Activated naive CD8-positive, alpha-beta T cell treated with anti-CD3 and anti-CD28 coated beads for 36 hours (primary cell): ENCODE measurements around the gene SMG6. TPM values are rescaled to one million over a fixed set of nuclear protein-coding genes. Genes with fewer than 3 reads are reported as not detected.

ENCODE experiments used
- DNase-seq: peaks from one replicate; pipeline ENCODE4 v3.0.0; 2021
- H3K27ac Mint-ChIP-seq: one replicate; pipeline ENCODE4 v1.8.0; 2022; ENCODE audit warnings: mild to moderate bottlenecking, moderate library complexity, mixed read lengths
- H3K27me3 Mint-ChIP-seq: one replicate; pipeline ENCODE4 v1.8.0; 2022; ENCODE audit warnings: mild to moderate bottlenecking, mixed read lengths
- H3K36me3 Mint-ChIP-seq: one replicate; pipeline ENCODE4 v1.8.0; 2021; ENCODE audit warnings: mild to moderate bottlenecking, mixed read lengths
- H3K4me1 Mint-ChIP-seq: one replicate; pipeline ENCODE4 v1.8.0; 2021; ENCODE audit warnings: mixed read lengths
- H3K4me3 Mint-ChIP-seq: one replicate; pipeline ENCODE4 v1.8.0; 2022; ENCODE audit warnings: mild to moderate bottlenecking, moderate library complexity, mixed read lengths
- H3K9me3 Mint-ChIP-seq: one replicate; pipeline ENCODE4 v1.8.0; 2022; ENCODE audit warnings: mixed read lengths
- total RNA-seq, 2 experiments: library from RNA; stranded (reverse); gene quantifications; one replicate each; pipeline ENCODE4 v1.2.3, GENCODE V29; 2021

The SMG6 gene
- total RNA-seq, 2 experiments from 2014 or later, result 48.7 to 51.8 TPM

- peak overlapping the region; percentile 82 for H3K27ac Mint-ChIP-seq
- peak; percentile 62 for DNase-seq
- H3K36me3 Mint-ChIP-seq, result peaks cover 22% of the 10 kb centered on the region
- peaks cover 28% of the 10 kb centered on the region for H3K4me1 Mint-ChIP-seq
- H3K9me3 Mint-ChIP-seq, result no peaks in the 10 kb centered on the region
- peak overlapping the region; percentile 84 for H3K4me3 Mint-ChIP-seq
- peaks cover 16% of the 10 kb centered on the region for H3K27me3 Mint-ChIP-seq
Observed at GRCh38 chr17:2056206-2057174, 247.1 kb downstream of the SMG6 start.

GRCh38 chr17:2055292-2056205 is 248.0 kb downstream of the SMG6 start:
- Mint-ChIP-seq H3K36me3 (peaks cover 19% of the 10 kb centered on the region), H3K27me3 (peaks cover 17% of the 10 kb centered on the region), H3K27ac (no peak overlapping the region), H3K9me3 (no peaks in the 10 kb centered on the region), H3K4me1 (peaks cover 23% of the 10 kb centered on the region), H3K4me3 (peak overlapping the region; percentile 84)
- DNase-seq, result peak; percentile 60

- H3K4me1 Mint-ChIP-seq, result peaks cover 17% of the 10 kb centered on the region
- H3K36me3 Mint-ChIP-seq, result peaks cover 10% of the 10 kb centered on the region
- peak within 1 kb of the TSS; percentile 78 for H3K4me3 Mint-ChIP-seq
- no peaks in the 10 kb centered on the region for H3K9me3 Mint-ChIP-seq
- peak within 1 kb of the TSS; percentile 77 for H3K27ac Mint-ChIP-seq
- peaks cover 17% of the 10 kb centered on the region for H3K27me3 Mint-ChIP-seq
- peak; percentile 90 for DNase-seq
Observed at GRCh38 chr17:2054512-2055291, 248.9 kb downstream of the SMG6 start, which contains the start of gene HIC1. Gene HIC1 (plus strand): TSS chr17:2055103. CDS start chr17:2056691, 1,588 bp downstream.

GRCh38 chr17:2054262-2054511 is 249.4 kb downstream of the SMG6 start:
- Mint-ChIP-seq H3K4me1 (peaks cover 15% of the 10 kb centered on the region), H3K4me3 (peak overlapping the region; percentile 78), H3K27me3 (peaks cover 17% of the 10 kb centered on the region), H3K36me3 (peaks cover 6% of the 10 kb centered on the region), H3K9me3 (no peaks in the 10 kb centered on the region), H3K27ac (peak overlapping the region; percentile 77)
- no peak for DNase-seq

- peak overlapping the region; percentile 77 for H3K27ac Mint-ChIP-seq
- peaks cover 22% of the 10 kb centered on the region for H3K27me3 Mint-ChIP-seq
- peaks cover 20% of the 10 kb centered on the region for H3K4me1 Mint-ChIP-seq
- peaks cover 6% of the 10 kb centered on the region for H3K36me3 Mint-ChIP-seq
- peak overlapping the region; percentile 78 for H3K4me3 Mint-ChIP-seq
- DNase-seq, result peak; percentile 89
- no peaks in the 10 kb centered on the region for H3K9me3 Mint-ChIP-seq
Observed at GRCh38 chr17:2053380-2054261, 250.0 kb downstream of the SMG6 start.

- Mint-ChIP-seq H3K4me3 (peak overlapping the region; percentile 19), H3K27ac (no peak overlapping the region), H3K36me3 (peaks cover 2% of the 10 kb centered on the region), H3K4me1 (peaks cover 24% of the 10 kb centered on the region), H3K27me3 (peaks cover 26% of the 10 kb centered on the region), H3K9me3 (no peaks in the 10 kb centered on the region)
- DNase-seq, result no peak
Observed at GRCh38 chr17:2051933-2052559, 251.5 kb downstream of the SMG6 start.

- peaks cover 26% of the 10 kb centered on the region for H3K27me3 Mint-ChIP-seq
- no peaks in the 10 kb centered on the region for H3K9me3 Mint-ChIP-seq
- H3K27ac Mint-ChIP-seq, result no peak overlapping the region
- H3K4me3 Mint-ChIP-seq, result peak overlapping the region; percentile 43
- peaks cover 2% of the 10 kb centered on the region for H3K36me3 Mint-ChIP-seq
- no peak for DNase-seq
- H3K4me1 Mint-ChIP-seq, result peaks cover 24% of the 10 kb centered on the region
Observed at GRCh38 chr17:2051061-2051932, 252.3 kb downstream of the SMG6 start.

GRCh38 chr17:2050300-2051060 is 253.1 kb downstream of the SMG6 start:
- Mint-ChIP-seq H3K4me1 (peaks cover 24% of the 10 kb centered on the region), H3K36me3 (no peaks in the 10 kb centered on the region), H3K9me3 (no peaks in the 10 kb centered on the region), H3K4me3 (no peak overlapping the region), H3K27ac (no peak overlapping the region), H3K27me3 (peaks cover 26% of the 10 kb centered on the region)
- peak; percentile 79 for DNase-seq

GRCh38 chr17:2049333-2050299 is 254.0 kb downstream of the SMG6 start:
- H3K9me3 Mint-ChIP-seq, result no peaks in the 10 kb centered on the region
- H3K4me1 Mint-ChIP-seq, result peaks cover 26% of the 10 kb centered on the region
- DNase-seq, result peak; percentile 88
- H3K36me3 Mint-ChIP-seq, result no peaks in the 10 kb centered on the region
- no peak overlapping the region for H3K27ac Mint-ChIP-seq
- H3K27me3 Mint-ChIP-seq, result peaks cover 26% of the 10 kb centered on the region
- peak overlapping the region; percentile 73 for H3K4me3 Mint-ChIP-seq

GRCh38 chr17:2048805-2049204 is 254.8 kb downstream of the SMG6 start:
- H3K36me3 Mint-ChIP-seq, result no peaks in the 10 kb centered on the region
- H3K27me3 Mint-ChIP-seq, result peaks cover 26% of the 10 kb centered on the region
- H3K4me1 Mint-ChIP-seq, result peaks cover 28% of the 10 kb centered on the region
- peak overlapping the region; percentile 73 for H3K4me3 Mint-ChIP-seq
- no peak for DNase-seq
- no peaks in the 10 kb centered on the region for H3K9me3 Mint-ChIP-seq
- no peak overlapping the region for H3K27ac Mint-ChIP-seq

- H3K4me3 Mint-ChIP-seq, result no peak overlapping the region
- peaks cover 33% of the 10 kb centered on the region for H3K4me1 Mint-ChIP-seq
- DNase-seq, result no peak
- H3K36me3 Mint-ChIP-seq, result peaks cover 10% of the 10 kb centered on the region
- H3K27me3 Mint-ChIP-seq, result peaks cover 21% of the 10 kb centered on the region
- H3K27ac Mint-ChIP-seq, result no peak overlapping the region
- H3K9me3 Mint-ChIP-seq, result no peaks in the 10 kb centered on the region
Observed at GRCh38 chr17:2047590-2047989, 256.0 kb downstream of the SMG6 start.
